GM21526 (cell line): ENCODE measurements around the gene UBE3D.
A peak's percentile ranks its signal among the peaks of the same experiment; 100 is the strongest.

Source experiments
- ATAC-seq: cut with Tn5 transposase; IDR thresholded peaks from one replicate; pipeline ENCODE4 v1.9.1; 2021; ENCODE audit warnings: moderate library complexity; ENCODE audit not compliant: unreplicated experiment, low FRiP score

The UBE3D gene, protein sequence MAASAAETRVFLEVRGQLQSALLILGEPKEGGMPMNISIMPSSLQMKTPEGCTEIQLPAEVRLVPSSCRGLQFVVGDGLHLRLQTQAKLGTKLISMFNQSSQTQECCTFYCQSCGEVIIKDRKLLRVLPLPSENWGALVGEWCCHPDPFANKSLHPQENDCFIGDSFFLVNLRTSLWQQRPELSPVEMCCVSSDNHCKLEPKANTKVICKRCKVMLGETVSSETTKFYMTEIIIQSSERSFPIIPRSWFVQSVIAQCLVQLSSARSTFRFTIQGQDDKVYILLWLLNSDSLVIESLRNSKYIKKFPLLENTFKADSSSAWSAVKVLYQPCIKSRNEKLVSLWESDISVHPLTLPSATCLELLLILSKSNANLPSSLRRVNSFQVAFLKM

DNA sequence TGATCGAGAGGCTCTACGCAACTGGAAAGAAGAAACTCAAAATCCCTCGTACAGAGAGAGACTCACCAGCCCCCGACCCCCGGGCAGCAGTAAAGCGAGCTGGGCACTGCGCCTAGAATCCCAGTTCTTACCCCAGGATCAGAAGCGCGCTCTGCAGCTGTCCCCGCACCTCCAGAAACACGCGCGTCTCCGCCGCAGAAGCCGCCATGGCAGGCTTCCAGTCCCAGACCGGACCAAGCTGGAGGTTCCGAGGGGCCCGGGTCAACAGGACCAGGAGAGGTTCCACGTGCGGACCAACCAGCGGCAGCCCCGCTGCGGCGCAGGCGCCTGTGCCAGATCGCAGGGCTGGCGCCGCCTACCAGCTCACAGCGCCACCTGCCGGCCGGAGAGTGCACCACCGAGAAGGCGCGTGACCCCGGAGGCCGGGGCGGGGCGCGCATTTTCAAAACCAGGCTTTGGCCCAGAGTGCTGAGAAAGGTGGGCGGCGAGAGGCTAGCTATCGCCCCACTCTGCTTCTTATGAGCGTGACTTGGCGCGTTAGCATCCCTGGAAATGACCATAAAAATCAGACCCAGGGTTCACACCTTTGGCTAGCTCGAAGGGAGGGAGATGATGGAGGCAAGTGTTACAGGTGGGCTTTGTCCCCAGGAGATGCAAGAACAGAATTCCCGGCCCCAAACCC is at the start of gene UBE3D:
UBE3D (minus strand) TSS at position 331 of the 682 bp plus-strand sequence; CDS start at position 208, 123 bp downstream.
- ATAC-seq, result peak; percentile 56

DNA sequence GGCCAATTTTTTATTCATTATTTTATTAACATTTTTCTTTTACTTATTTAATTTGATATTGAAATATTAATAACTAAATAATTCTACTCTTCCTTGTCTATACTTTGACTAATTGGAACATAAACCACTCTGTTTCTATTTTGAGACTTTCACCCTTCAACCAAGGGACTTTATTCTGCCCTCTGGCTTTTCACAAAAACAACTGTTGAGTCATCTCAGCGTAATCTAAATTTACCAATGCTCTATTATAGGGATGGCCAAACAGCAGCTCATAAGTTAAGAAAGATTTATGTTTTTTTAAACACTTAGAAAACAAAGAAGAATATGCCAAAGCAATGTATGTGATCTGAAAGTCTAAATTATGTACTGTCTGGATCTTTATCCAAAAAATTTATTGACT is 48.5 kb upstream of the UBE3D start:
- no peak for ATAC-seq

DNA sequence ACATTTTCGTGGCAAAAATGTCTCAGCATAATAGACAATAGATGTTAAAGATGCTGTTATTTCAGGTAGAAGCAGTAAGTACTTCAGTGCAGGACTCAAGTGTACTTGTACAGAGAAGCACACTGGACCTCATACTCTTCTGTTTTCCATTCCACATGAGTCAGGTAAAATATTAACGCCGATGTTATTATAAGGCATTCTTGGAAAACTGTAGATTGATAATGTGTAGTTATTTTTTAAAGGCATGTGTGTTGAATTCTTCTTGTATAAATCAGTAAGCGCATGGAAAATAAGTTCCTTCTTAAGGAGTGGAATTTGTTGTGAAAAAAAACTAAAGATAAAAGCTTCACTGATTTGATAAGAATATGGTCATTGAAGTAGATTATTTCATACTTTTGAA is 47.6 kb upstream of the UBE3D start:
- ATAC-seq, result no peak

DNA sequence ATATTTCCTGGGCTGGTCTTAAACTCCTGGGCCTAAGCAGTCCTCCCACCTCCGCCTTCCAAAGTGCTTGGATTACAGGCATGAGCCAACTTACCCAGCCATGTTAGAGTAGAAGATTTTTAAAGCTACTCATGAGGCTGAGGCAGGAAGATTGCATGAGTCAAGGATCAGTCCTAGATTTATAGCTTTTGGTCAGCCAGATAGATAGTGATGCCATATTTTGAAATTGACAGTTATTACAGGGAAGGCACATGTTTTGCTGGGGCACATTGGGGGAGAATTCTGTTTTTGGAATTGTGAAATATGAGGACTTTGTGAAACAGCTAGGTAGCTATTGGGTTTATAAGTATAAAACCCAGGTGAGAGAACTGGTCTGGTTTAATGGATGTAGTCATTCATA is 42.7 kb upstream of the UBE3D start:
- ATAC-seq, result no peak

DNA sequence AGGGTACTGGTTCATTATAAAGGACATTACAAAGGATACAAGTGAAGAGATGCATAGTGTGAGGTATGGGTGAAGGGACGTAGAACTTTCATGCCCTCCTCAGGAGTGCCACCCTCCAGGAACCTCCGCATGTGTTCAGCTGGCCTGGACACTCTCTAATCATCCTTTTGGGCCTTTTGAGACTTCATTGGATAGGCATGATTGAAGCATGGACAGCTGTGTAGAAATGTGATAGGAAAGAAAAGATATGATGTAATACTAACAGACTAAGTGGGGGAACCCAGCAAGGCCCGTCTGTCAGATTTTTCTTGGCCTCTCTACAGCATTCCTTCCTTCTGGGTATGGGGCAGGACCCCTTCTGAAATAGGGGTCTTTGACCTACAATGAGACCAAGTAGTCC is 32.9 kb upstream of the UBE3D start:
- no peak for ATAC-seq

DNA sequence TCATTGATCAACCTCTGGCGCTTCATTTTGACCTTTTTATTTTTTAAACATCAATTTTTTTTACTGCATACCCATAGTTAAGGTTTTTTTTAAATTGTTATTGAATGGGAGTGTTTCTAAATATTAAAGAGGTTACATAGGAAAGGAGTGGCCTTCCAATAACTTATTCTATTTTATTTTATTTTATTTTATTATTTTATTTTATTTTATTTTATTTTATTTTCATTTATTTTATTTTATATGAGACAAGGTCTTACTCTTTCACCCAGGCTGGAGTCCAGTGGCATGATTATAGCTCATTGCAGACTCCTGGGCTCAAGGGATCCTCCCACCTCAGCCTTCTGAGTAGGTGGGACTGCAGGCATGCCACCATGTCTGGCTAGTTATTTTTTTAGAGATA is 32.0 kb upstream of the UBE3D start:
- ATAC-seq, result no peak

DNA sequence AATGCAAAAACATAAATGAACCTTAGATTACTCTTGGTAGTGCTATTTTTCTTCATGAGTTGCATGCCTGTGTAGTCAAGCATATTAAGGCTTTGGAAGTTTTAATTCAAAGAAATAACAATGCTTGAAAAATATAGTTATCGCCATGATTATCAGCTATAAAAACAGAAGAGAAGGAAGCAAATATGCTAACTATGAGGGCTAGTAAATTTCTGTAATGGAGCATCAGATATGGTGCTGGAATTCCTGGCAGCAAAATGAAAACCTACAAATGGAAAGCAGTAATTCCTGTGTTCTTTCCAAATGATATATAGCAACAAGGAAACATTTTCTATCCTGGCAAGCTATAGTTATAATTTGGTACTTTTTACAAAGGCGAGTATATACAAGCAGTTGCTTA is 31.6 kb upstream of the UBE3D start:
- no peak for ATAC-seq

DNA sequence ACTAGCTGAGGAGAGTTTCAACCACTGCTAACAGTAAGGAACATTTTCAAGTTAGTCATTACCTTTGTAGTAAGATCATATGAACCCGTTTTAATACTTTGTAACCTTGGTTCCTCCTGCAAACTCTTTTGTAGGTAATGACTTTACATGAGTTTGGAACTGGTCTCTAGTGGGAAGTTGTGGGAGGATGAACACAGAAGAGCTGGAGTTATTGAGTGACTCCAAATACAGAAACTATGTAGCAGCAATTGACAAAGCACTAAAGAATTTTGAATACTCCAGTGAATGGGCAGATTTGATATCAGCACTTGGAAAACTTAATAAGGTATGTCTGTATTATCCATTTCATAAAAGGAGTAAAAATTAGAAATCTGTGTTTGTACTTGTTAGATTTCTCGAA is 31.1 kb upstream of the UBE3D start:
- ATAC-seq, result no peak

DNA sequence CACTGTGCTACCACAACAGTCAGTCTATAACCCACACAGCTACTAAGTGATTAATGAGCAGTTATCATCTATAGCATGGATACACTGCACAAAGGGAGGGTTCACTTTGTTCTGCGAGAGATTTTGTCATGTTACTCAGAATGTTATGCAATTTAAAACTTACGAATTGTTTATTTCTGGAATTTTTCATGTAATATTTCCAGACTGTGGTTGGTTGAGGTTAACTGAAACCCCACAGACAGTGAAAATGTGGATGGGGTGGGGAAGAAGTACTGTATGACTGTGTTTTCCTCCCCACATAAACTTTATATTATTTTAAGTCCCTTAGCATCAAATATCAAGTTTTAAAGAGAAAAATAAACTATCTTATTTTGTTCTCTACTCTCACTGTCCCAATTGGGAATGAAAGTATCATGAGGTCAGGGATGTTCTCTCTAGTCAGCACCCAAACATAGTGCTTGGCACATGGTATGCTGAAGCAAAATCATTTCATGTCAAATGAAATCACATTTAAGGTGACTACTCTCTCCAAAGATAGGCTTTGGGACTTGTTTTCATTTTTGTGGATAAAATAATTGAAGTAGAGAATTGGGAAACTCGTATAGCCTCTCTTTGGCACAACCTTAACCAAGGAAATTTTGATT is 27.2 kb upstream of the UBE3D start:
- ATAC-seq, result no peak

DNA sequence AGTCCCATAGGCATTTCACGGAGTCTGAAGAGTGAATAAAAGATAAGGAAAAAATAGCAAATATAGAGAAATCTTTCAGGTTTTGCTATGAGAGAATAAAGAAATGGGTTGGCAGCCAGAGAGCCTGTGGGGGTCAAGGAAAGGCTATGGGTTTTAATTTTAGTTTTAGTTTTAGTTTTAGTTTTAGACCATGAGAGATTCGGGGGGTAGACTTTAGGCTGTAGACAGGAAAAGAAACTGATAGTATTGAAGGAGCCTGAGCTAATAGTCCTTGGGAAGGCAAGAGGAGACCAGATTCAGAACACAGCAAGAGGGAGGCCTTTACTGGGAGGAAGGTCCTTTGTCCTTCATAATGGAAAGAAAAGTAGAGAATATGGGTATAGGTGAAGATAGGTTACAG is 21.1 kb upstream of the UBE3D start:
- peak; percentile 98 for ATAC-seq

DNA sequence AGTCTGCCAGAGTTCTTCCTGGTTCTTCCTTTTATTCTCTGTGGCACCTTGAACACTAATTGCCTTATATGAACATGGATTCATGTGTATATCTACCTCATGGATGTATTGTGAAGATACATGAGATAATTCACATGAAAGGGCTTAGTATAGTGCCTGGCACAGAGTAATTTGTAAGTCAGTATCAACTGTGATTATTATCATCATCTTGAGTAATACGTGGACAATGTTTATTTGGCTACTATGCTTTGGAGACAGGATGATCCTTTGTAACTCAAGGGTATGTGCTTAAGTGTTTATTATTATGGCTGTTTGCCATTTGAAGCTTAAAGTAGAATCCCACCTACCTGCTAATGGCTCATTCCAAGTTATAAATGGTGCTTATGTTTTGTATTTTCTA is 17.8 kb upstream of the UBE3D start:
- no peak for ATAC-seq

DNA sequence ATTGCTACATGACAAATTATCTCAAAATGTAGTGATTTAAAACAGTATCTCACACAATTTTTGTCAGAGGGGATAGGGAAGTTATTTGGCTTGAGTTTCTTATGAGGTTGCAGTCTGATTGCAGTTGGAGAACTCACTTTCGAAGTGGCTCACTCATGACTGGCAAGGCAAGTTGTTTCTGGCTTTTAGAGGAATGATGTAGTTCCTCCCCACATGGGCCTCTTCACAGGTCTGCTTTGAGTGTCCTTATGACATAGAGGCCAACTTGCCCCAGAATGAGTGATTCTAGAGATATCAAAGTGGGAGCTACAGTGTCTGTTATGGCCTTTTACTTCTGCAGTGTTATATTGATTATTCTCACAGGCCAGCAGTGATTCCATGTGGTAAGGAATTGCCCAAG is 8.0 kb upstream of the UBE3D start:
- ATAC-seq, result no peak

DNA sequence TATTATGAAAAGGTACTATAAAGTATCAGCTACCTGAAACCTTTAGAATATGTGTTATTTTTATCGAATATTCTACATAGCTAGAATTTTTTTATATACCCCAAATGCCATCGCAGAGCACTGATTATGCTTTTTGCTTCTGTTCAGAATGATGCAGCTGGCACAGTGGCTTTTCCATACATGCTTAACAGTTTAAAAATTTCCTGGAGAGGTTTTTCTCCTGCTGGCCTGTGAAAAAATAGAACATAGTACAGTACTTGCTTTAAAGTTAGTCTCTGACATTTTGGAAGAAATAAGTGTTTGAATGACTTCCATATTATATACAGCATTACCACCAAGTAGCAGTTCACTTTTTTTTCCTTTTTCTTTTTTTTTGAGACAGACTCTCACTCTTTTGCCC is 7.1 kb upstream of the UBE3D start:
- ATAC-seq, result no peak

DNA sequence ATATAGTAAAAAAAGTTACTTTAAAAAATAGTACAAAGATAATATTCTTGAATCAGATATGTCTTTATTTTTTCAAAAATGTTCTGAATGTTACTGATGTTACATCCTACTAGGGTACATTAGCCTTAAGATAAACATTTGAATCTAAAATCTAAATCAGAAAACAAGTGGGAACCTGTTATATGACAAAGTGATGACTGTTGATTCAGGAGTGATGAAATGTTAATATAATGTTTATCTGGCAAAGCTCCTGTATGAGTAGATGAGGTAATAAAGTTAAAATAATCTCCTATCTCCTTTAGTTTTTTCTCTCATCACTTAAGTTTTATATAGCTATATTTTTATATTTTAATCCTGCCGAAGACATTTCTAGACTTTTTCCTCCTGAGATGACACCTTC is 6.1 kb upstream of the UBE3D start:
- ATAC-seq, result no peak

DNA sequence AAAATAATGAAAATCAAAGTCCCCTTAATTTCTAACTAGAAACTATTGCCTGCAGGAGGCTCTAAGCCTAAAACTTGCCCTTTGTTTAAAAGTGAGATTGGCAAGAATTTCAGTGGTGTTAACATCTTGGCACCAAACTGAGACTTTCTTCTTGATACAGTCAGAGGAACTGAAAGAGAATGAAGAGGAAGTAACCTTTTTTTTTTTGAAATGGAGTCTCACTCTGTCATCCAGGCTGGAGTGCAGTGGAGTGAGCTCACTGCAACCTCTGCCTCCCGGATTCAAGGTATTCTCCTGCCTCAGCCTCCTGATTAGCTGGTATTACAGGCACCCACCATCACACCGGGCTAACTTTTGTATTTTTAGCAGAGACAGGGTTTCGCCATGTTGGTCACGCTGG is 5.4 kb upstream of the UBE3D start:
- peak; percentile 61 for ATAC-seq

DNA sequence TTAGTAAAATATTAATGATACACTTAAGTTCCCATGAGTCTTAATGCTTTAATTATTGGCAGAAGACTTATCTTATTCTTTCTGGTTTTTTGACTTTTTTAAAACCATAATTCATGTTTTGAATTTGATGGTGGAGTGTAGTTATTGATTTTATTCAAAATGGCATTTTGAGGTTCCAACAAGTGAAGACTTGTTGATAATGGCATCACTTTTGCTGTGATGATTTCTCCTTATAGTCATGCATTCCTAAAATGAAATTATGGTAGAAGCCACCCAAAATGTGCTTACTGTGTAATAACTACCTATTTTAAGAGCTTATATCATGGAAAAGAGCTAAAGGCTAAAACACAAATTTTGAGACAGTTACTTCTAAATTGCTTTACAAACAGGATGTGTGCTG is 4.0 kb upstream of the UBE3D start:
- ATAC-seq, result no peak

DNA sequence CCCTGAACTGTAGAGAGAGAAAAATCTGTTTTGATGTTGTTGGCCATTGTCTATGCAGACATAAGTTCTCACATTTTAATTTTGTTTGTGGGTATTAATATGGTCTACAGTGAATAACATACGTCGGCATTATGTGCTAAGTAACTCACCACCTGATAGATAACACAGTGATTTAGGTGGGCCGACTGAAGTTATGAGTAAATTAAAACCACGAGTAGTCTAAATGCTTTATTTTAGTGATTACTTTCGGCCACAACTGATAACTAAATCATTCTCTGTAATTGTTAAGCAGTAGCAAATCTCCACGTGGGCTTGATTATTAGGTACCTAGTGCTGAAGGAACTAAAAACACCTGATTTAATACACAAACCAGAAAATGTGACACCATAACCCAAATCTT is 3.0 kb upstream of the UBE3D start:
- ATAC-seq, result no peak

DNA sequence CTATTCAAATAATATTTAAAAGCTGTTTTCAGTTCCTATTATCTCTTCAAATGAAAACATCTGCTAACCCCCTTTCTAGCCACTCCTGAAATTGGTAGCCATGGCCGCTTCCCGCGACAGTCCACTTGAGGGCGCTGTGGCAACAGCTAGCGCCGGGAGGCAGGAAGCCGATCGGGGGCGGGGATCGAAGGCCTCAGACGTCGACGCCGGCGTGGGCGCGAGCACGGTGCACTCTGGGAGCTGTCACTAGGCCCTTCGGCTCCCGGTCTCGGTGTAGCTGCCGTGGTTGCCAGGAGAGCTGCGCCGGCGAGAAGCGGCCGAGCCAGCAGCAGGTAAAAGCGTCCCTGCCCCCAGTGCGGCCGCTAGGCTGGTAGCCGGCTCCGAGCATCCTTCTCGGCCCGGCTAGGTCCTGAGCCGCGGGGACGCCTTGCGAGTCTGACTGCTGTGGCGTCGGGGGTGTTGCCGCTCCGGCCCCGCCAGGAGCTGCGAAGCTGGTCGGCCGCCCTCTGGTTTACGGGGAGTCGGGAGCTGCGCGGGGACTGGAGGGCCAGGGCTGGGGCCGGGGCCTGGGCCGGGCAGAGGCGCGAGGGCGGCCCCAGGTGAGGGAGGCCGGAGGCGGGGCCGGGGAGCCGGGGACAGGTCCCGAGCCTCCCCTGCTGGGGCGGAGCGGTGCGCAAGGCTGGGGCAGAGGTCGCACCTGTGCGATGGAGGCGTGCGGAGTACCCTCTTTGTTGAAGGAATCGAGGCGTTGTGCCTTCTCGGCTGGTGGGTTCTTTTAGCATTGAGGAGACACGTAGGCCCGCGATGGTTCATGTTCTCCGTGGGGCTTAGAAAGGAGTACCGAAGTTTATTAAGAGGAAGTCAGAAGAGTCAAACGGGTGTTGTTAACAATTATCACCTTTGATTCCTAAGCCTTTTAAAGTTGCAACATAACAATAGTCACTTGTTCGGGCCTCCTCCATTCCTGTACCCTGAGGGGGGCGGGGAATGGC is 2.1 kb upstream of the UBE3D start, which contains the start of gene DOP1A:
DOP1A (plus strand) TSS at position 224 of the 992 bp plus-strand sequence. CDS start 29,307 bp downstream, outside the sequence.
- peak; percentile 82 for ATAC-seq

DNA sequence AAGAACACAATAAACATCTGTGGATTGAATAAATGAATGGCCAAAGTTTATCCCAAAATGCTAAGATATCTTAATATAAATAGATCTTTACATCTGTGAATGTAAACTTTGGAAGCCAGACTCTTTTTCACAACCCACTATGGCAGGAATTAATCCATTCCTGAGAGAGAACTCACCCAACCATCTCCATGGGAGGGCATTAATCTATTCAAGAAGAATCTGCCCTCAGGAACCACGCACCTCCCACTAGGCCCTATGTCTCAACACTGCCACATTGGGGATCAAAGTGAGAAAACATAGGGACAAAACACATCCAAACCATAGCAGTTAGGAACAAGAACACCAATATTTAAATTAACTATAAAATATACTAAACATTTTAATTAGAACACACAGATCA is 3.4 kb downstream of the UBE3D start:
- ATAC-seq, result no peak

DNA sequence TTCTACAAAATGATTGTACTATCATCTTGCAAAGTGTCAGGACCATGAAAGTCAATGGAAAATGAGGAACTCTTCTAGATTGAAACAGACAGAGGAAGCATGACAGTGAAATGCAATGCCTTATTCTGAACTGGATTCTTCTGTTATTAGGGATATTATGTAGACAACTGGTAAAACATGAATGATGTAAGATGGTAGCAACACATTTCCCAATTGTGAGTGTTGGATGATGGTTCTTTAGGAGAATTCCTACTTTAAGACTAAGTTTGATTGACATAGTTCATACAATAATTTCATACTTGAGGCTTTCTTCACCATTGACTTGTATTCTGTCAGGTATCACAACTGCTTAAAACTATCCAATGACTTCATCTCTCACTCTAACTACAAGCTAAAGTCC is 4.5 kb downstream of the UBE3D start:
- ATAC-seq, result no peak
